ENCODE measurements around the gene APOB.

APOB gene

DNA sequence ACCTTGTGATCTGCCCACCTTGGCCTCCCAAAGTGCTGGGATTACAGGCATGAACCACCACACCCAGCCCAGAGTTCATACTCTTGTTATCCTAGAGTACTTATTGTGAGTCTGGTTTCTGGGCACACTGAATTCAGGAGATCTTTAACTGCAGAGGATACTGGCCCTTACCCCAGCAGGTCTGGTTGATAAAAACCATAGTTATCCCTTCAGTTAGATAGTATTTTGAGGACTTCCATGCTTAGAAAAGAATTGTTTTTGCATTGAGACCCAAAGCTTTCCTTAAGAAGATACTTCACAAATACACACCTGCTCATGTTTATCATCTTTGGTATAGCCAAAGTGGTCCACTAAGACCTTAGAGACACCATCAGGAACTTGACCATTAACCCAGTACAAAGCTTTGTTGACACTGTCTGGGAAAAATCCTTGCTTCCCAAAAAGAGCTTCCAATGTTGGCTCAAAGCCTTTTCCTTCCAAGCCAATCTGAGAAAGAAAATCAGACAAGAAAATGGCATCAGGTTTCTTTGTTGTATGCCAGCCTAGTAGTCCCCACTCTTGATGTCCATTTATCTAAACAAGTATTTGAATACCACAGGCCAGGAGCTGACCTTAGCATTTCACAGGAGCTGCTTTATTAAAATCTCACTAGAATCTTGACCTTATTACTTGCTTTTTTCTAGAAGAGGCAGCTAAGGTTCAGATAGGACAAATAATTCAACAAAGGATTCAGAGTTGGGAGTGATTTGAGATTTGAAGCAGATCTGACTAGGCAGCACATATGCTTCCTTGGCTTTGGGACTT is 17.2 kb downstream of the APOB start:
- TF ChIP-seq, protein P1, sequence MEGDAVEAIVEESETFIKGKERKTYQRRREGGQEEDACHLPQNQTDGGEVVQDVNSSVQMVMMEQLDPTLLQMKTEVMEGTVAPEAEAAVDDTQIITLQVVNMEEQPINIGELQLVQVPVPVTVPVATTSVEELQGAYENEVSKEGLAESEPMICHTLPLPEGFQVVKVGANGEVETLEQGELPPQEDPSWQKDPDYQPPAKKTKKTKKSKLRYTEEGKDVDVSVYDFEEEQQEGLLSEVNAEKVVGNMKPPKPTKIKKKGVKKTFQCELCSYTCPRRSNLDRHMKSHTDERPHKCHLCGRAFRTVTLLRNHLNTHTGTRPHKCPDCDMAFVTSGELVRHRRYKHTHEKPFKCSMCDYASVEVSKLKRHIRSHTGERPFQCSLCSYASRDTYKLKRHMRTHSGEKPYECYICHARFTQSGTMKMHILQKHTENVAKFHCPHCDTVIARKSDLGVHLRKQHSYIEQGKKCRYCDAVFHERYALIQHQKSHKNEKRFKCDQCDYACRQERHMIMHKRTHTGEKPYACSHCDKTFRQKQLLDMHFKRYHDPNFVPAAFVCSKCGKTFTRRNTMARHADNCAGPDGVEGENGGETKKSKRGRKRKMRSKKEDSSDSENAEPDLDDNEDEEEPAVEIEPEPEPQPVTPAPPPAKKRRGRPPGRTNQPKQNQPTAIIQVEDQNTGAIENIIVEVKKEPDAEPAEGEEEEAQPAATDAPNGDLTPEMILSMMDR (IDR thresholded peaks at IDR 0.05; ENCODE audit: low read depth, low read length, missing control alignments) = no peak
- DNase-seq (ENCODE audit: low read depth) = no peak
- in situ Hi-C loops (cut with HindIII; ENCODE audit: low sequenced_read_pairs) = no loop called here
- no peak overlapping the region for H3K4me3 ChIP-seq (ENCODE audit: low read depth, low read length)

- in situ Hi-C loops (cut with HindIII; ENCODE audit: low sequenced_read_pairs) = no loop called here
- no peak for DNase-seq (ENCODE audit: low read depth)
- TF ChIP-seq, protein P1 (IDR thresholded peaks at IDR 0.05; ENCODE audit: low read depth, low read length, missing control alignments) = no peak
- no peak overlapping the region for H3K4me3 ChIP-seq (ENCODE audit: low read depth, low read length)
These were observed 18.0 kb downstream of the APOB start for GRCh38 chr2:21025690-21026478.

- no peak overlapping the region for H3K4me3 ChIP-seq (ENCODE audit: low read depth, low read length)
- TF ChIP-seq, protein P1 (IDR thresholded peaks at IDR 0.05; ENCODE audit: low read depth, low read length, missing control alignments) = no peak
- in situ Hi-C loops (cut with HindIII; ENCODE audit: low sequenced_read_pairs) = no loop called here
- DNase-seq (ENCODE audit: low read depth) = no peak
These were observed 19.0 kb downstream of the APOB start for GRCh38 chr2:21024722-21025389.

GRCh38 chr2:21024198-21024597 is 19.7 kb downstream of the APOB start:
- H3K4me3 ChIP-seq (ENCODE audit: low read depth, low read length) = no peak overlapping the region
- no peak for DNase-seq (ENCODE audit: low read depth)
- in situ Hi-C loops (cut with HindIII; ENCODE audit: low sequenced_read_pairs) = no loop called here
- TF ChIP-seq, protein P1 (IDR thresholded peaks at IDR 0.05; ENCODE audit: low read depth, low read length, missing control alignments) = no peak

DNA sequence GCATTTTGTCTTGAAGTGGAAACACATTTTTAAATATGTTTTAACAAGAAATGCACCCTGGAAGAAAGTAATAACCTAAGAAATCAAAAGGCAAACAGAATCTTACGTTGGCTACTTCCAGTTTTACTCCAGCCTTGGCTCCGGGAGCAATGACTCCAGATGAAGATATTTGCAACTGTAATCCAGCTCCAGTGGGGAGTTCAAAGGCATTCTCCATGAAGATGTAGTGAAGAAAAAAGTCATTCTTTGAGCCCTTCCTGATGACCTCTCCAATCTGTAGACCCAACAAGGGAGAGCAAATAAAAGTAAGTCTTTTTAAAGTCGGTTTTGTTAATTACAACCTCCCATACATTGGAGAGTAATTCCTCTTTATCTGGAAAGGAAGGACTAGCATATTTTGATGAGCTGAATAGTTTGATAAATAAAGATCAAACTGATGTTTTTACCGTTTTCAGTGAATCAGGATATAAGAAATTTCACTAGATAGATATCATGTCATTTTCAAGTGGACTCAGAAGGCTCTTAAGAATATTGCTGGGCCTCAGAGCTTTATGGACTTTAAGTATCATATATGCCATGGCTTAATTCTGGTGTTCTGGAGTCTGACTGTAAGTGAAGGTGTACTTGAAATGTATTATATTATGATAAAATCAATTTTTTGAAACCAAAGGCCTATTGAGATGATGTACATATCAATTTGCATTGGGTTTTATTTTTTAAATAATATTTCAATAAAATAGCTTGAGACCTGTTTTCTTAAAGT is 20.3 kb downstream of the APOB start:
- TF ChIP-seq, protein P1 (IDR thresholded peaks at IDR 0.05; ENCODE audit: low read depth, low read length, missing control alignments) = no peak
- H3K4me3 ChIP-seq (ENCODE audit: low read depth, low read length) = no peak overlapping the region
- in situ Hi-C loops (cut with HindIII; ENCODE audit: low sequenced_read_pairs) = no loop called here
- no peak for DNase-seq (ENCODE audit: low read depth)
